GM10248 (cell line): ENCODE measurements around the gene PRM3.
"Not testable (repeated sequence)": the region's sequence is repeated elsewhere in the genome, so short reads cannot be mapped to it uniquely, and the experiment has no call there.

Experiments used
- CTCF ChIA-PET: fragments of 300-600 bp; sonication (Branson Sonifier 250); formaldehyde crosslinking; extraction: SDS; loops from one replicate; lab custom pipeline; 2021; ENCODE audit warnings: antibody characterized with exemption; lab: Yijun Ruan, JAX
- POLR2A ChIA-PET: fragments of 350-650 bp; sonication (Branson Sonifier 250); formaldehyde crosslinking; extraction: SDS; loops from one replicate; lab custom pipeline; 2020; ENCODE audit warnings: antibody characterized with exemption; lab: Yijun Ruan, JAX
- DNase-seq: peaks from one replicate; pipeline ENCODE4 v3.0.0; 2012; ENCODE audit errors: extremely low spot score
- CTCF ChIP-seq: IDR thresholded peaks from 2 replicates; pipeline ENCODE4 v1.5.1; 2012; ENCODE audit warnings: mild to moderate bottlenecking, low read depth; ENCODE audit errors: extremely low read depth, missing control alignments, control extremely low read depth

Gene PRM3

GRCh38 chr16:11296706-11297491 is 23.5 kb upstream of the PRM3 start:
- ChIA-PET CTCF (interaction anchor here (0.9 to 4.2 kb wide), 10 partner anchors 13 to 343 kb away, joined by 3 to 36 read pairs (median 5); partner anchors contain the start of genes PRM1, PRM3 and SOCS1), POLR2A (interaction anchor here (2.8 kb wide), 1 partner anchor 41 kb away, joined by 26 read pairs; the partner anchor contains the start of gene SOCS1)
- TF ChIP-seq CTCF = no peak
- DNase-seq = no peak

- POLR2A ChIA-PET = no interaction called here
- no peak for DNase-seq
- CTCF ChIA-PET = interaction anchor here (0.9 to 4.2 kb wide), 5 partner anchors 14 to 342 kb away, joined by 3 to 36 read pairs (median 4); partner anchors contain the start of gene SOCS1
- TF ChIP-seq CTCF = no peak
These were observed 22.9 kb upstream of the PRM3 start for GRCh38 chr16:11296351-11296705.

GRCh38 chr16:11295672-11296071 is 22.2 kb upstream of the PRM3 start:
- ChIA-PET POLR2A (no interaction called here), CTCF (no interaction called here)
- DNase-seq = no peak
- no peak for TF ChIP-seq CTCF

- TF ChIP-seq CTCF = no peak
- CTCF ChIA-PET = interaction anchor here (1.3 kb wide), 1 partner anchor 33 kb away, joined by 3 read pairs; no protein-coding TSS in a partner anchor
- POLR2A ChIA-PET = interaction anchor here (1.4 kb wide), 1 partner anchor 37 kb away, joined by 3 read pairs; no protein-coding TSS in a partner anchor
- DNase-seq = no peak
These were observed 18.8 kb upstream of the PRM3 start for GRCh38 chr16:11292076-11292748.

GRCh38 chr16:11291091-11291703 is 17.8 kb upstream of the PRM3 start:
- no peak for TF ChIP-seq CTCF
- no peak for DNase-seq
- ChIA-PET POLR2A (interaction anchor here (1.4 kb wide), 1 partner anchor 36 kb away, joined by 3 read pairs; no protein-coding TSS in a partner anchor), CTCF (interaction anchor here (1.0 to 1.3 kb wide), 2 partner anchors 18 to 32 kb away, joined by 3 read pairs; partner anchors contain the start of gene PRM3)

GRCh38 chr16:11290102-11290893 is 16.9 kb upstream of the PRM3 start:
- CTCF ChIA-PET = interaction anchor here (1.0 kb wide), 1 partner anchor 17 kb away, joined by 3 read pairs; the partner anchor contains the start of gene PRM3
- DNase-seq = no peak
- no peak for TF ChIP-seq CTCF
- POLR2A ChIA-PET = interaction anchor here (1.4 kb wide), 1 partner anchor 35 kb away, joined by 3 read pairs; no protein-coding TSS in a partner anchor

GRCh38 chr16:11289696-11290095 is 16.3 kb upstream of the PRM3 start:
- POLR2A ChIA-PET, DNase-seq: not testable (repeated sequence)
- CTCF ChIA-PET = interaction anchor here (1.2 kb wide), 1 partner anchor 9 kb away, joined by 4 read pairs; no protein-coding TSS in a partner anchor
